Upper lobe of left lung (tissue), 4 donors: ENCODE results near the gene SMOC1.

Source experiments
- CTCF ChIP-seq, 6 experiments: fragments of 450-650 bp in 4 of 6; fragments of 200-600 bp in 2 of 6; sonication (generic) in 2 of 6; IDR thresholded peaks; one replicate each; pipeline ENCODE4 v1.5.1; 2016 to 2019; ENCODE audit warnings: antibody characterized with exemption in 6 of 6
- POLR2A ChIP-seq, 4 donors: fragments of 450-650 bp; IDR thresholded peaks; one replicate each; pipeline ENCODE4 v1.5.1; 2016 to 2017; ENCODE audit warnings: antibody characterized with exemption in 4 of 4, mild to moderate bottlenecking in 2 of 4

GRCh38 chr14:69870613-69871012 lies 8.6 kb upstream of the SMOC1 start:
- TF ChIP-seq CTCF (IDR thresholded peaks at IDR 0.05) (no peak), POLR2A (IDR thresholded peaks at IDR 0.05) (no peak)
